WTC11 (cell line): Measurements from ENCODE around the gene MTURN. TPM values are rescaled to one million over a fixed set of nuclear protein-coding genes. Genes with fewer than 3 reads are reported as not detected.

Experiments used
- ATAC-seq: fragments of 200-7000 bp; cut with Tn5 transposase; 2 replicates; pipeline ENCODE4 v1.10.0; 2021; ENCODE audit warnings: mild to moderate bottlenecking, moderate library complexity
- CTCF ChIA-PET: fragments of 300-600 bp; sonication (Branson Sonifier 250); formaldehyde crosslinking; loops from one replicate; lab custom pipeline; 2021; ENCODE audit warnings: antibody characterized with exemption; lab: Charles Lee
- POLR2A ChIA-PET: fragments of 350-600 bp; sonication (Branson Sonifier 250); formaldehyde crosslinking; loops from one replicate; lab custom pipeline; 2021; ENCODE audit warnings: antibody characterized with exemption; lab: Charles Lee
- DNase-seq: peaks from one replicate; pipeline ENCODE4 v3.0.0; 2021; ENCODE audit warnings: low spot score
- H3K27ac Mint-ChIP-seq: 2 replicates; pipeline ENCODE4 v1.8.0; 2021; ENCODE audit warnings: mixed read lengths
- H3K27me3 Mint-ChIP-seq: 2 replicates; pipeline ENCODE4 v1.8.0; 2021; ENCODE audit warnings: low read depth, mild to moderate bottlenecking, moderate library complexity, mixed read lengths
- H3K36me3 Mint-ChIP-seq: 2 replicates; pipeline ENCODE4 v1.8.0; 2021; ENCODE audit warnings: mixed read lengths
- H3K4me1 Mint-ChIP-seq: 2 replicates; pipeline ENCODE4 v1.8.0; 2022; ENCODE audit warnings: mixed read lengths
- H3K4me3 Mint-ChIP-seq: 2 replicates; pipeline ENCODE4 v1.8.0; 2021; ENCODE audit warnings: mild to moderate bottlenecking, moderate library complexity, mixed read lengths
- H3K9me3 Mint-ChIP-seq: 2 replicates; pipeline ENCODE4 v1.8.0; 2021; ENCODE audit warnings: mixed read lengths
- IRF2 ChIP-seq: sonication (generic); formaldehyde crosslinking; IDR thresholded peaks from 2 replicates; pipeline ENCODE4 v1.8.0; 2022; ENCODE audit warnings: low read depth, missing genetic modification reagents, borderline replicate concordance
- JAZF1 ChIP-seq: fragments of 250-450 bp; sonication (Bioruptor Pico); IDR thresholded peaks from 2 replicates; pipeline ENCODE4 v1.9.0; 2021; ENCODE audit warnings: moderate library complexity, mild to moderate bottlenecking, inconsistent platforms
- SMAD4 ChIP-seq: sonication (generic); formaldehyde crosslinking; IDR thresholded peaks from 2 replicates; pipeline ENCODE4 v1.8.0; 2022; ENCODE audit warnings: mild to moderate bottlenecking, missing genetic modification reagents
- TCF7 ChIP-seq: sonication (generic); formaldehyde crosslinking; IDR thresholded peaks from 2 replicates; pipeline ENCODE4 v1.8.0; 2022; ENCODE audit warnings: mild to moderate bottlenecking, low read depth, missing genetic modification reagents, moderate library complexity
- ZNF121 ChIP-seq: sonication (generic); formaldehyde crosslinking; IDR thresholded peaks from 2 replicates; pipeline ENCODE4 v1.8.0; 2023; ENCODE audit warnings: missing genetic modification reagents
- ZNF219 ChIP-seq: sonication (generic); formaldehyde crosslinking; IDR thresholded peaks from 2 replicates; pipeline ENCODE4 v1.8.0; 2023; ENCODE audit warnings: missing genetic modification reagents, mild to moderate bottlenecking, borderline replicate concordance
- total RNA-seq: library from RNA; stranded (reverse); gene quantifications from 3 replicates; pipeline ENCODE4 v1.2.3, GENCODE V29; 2021
- TF ChIP-seq, protein P1 (sequence below): fragments of 250-450 bp; sonication (Bioruptor Pico); IDR thresholded peaks from 2 replicates; pipeline ENCODE4 v1.9.0; 2021; ENCODE audit warnings: moderate library complexity, mild to moderate bottlenecking, inconsistent platforms, borderline replicate concordance
- TF ChIP-seq, protein P2 (sequence below): sonication (generic); formaldehyde crosslinking; IDR thresholded peaks from 2 replicates; pipeline ENCODE4 v1.8.0; 2022; ENCODE audit warnings: mild to moderate bottlenecking, missing genetic modification reagents
- TF ChIP-seq, protein P3 (sequence below): sonication (generic); formaldehyde crosslinking; IDR thresholded peaks from 2 replicates; pipeline ENCODE4 v1.8.1; 2022; ENCODE audit warnings: mild to moderate bottlenecking, moderate library complexity, missing genetic modification reagents
- TF ChIP-seq, protein P4 (sequence below): fragments of 250-450 bp; sonication (Bioruptor Pico); IDR thresholded peaks from 2 replicates; pipeline ENCODE4 v1.9.0; 2021; ENCODE audit warnings: mild to moderate bottlenecking
- TF ChIP-seq, protein P5 (sequence below): fragments of 250-450 bp; sonication (Bioruptor Pico); conservative IDR thresholded peaks from 2 replicates; pipeline ENCODE4 v1.9.0; 2021; ENCODE audit warnings: mild to moderate bottlenecking
- TF ChIP-seq, protein P6 (sequence below): sonication (generic); formaldehyde crosslinking; IDR thresholded peaks from 2 replicates; pipeline ENCODE4 v1.8.1; 2023; ENCODE audit warnings: mild to moderate bottlenecking, missing genetic modification reagents
- TF ChIP-seq, protein P7 (sequence below): fragments of 250-450 bp; sonication (Bioruptor Pico); IDR thresholded peaks from 2 replicates; pipeline ENCODE4 v1.9.0; 2021; ENCODE audit warnings: mild to moderate bottlenecking, borderline replicate concordance
- TF ChIP-seq, protein P8 (sequence below): sonication (generic); formaldehyde crosslinking; IDR thresholded peaks from 2 replicates; pipeline ENCODE4 v1.8.0; 2022; ENCODE audit warnings: missing genetic modification reagents

MTURN gene
- total RNA-seq, 1 experiment from 2014 or later = 5.0 TPM

DNA sequence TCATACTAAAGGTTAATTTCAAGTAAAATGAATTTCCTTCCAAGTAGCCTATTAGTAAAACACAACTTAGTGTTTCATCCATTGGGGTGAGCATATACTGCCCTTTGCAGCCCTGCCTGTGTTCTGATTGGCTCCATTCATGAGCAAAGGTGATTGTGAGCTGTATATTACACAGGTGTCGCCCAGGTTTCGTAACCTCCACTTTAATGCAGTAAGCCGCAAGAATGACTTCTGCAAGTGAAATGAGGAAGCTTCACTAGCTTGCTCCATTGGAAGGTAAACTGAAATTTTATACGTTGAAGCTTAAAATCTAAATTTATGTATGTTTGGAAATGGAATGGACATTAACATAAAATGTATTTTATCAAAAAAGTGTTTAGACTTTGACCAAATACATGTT lies 24.4 kb downstream of the MTURN start:
- TF ChIP-seq IRF2 = no peak
- TF ChIP-seq, protein P1, sequence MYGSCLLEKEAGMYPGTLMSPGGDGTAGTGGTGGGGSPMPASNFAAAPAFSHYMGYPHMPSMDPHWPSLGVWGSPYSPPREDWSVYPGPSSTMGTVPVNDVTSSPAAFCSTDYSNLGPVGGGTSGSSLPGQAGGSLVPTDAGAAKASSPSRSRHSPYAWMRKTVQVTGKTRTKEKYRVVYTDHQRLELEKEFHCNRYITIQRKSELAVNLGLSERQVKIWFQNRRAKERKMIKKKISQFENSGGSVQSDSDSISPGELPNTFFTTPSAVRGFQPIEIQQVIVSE (CRISPR knock-in tag) = no peak
- TF ChIP-seq, protein P2, sequence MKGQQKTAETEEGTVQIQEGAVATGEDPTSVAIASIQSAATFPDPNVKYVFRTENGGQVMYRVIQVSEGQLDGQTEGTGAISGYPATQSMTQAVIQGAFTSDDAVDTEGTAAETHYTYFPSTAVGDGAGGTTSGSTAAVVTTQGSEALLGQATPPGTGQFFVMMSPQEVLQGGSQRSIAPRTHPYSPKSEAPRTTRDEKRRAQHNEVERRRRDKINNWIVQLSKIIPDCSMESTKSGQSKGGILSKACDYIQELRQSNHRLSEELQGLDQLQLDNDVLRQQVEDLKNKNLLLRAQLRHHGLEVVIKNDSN (CRISPR knock-in tag) = no peak
- TF ChIP-seq, protein P3, sequence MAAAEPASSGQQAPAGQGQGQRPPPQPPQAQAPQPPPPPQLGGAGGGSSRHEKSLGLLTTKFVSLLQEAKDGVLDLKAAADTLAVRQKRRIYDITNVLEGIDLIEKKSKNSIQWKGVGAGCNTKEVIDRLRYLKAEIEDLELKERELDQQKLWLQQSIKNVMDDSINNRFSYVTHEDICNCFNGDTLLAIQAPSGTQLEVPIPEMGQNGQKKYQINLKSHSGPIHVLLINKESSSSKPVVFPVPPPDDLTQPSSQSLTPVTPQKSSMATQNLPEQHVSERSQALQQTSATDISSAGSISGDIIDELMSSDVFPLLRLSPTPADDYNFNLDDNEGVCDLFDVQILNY (CRISPR knock-in tag) = no peak
- TF ChIP-seq SMAD4 (CRISPR knock-in tag) = no peak
- TF ChIP-seq TCF7 = no peak
- TF ChIP-seq, protein P4, sequence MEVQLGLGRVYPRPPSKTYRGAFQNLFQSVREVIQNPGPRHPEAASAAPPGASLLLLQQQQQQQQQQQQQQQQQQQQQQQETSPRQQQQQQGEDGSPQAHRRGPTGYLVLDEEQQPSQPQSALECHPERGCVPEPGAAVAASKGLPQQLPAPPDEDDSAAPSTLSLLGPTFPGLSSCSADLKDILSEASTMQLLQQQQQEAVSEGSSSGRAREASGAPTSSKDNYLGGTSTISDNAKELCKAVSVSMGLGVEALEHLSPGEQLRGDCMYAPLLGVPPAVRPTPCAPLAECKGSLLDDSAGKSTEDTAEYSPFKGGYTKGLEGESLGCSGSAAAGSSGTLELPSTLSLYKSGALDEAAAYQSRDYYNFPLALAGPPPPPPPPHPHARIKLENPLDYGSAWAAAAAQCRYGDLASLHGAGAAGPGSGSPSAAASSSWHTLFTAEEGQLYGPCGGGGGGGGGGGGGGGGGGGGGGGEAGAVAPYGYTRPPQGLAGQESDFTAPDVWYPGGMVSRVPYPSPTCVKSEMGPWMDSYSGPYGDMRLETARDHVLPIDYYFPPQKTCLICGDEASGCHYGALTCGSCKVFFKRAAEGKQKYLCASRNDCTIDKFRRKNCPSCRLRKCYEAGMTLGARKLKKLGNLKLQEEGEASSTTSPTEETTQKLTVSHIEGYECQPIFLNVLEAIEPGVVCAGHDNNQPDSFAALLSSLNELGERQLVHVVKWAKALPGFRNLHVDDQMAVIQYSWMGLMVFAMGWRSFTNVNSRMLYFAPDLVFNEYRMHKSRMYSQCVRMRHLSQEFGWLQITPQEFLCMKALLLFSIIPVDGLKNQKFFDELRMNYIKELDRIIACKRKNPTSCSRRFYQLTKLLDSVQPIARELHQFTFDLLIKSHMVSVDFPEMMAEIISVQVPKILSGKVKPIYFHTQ (CRISPR knock-in tag) = no peak
- TF ChIP-seq, protein P5, sequence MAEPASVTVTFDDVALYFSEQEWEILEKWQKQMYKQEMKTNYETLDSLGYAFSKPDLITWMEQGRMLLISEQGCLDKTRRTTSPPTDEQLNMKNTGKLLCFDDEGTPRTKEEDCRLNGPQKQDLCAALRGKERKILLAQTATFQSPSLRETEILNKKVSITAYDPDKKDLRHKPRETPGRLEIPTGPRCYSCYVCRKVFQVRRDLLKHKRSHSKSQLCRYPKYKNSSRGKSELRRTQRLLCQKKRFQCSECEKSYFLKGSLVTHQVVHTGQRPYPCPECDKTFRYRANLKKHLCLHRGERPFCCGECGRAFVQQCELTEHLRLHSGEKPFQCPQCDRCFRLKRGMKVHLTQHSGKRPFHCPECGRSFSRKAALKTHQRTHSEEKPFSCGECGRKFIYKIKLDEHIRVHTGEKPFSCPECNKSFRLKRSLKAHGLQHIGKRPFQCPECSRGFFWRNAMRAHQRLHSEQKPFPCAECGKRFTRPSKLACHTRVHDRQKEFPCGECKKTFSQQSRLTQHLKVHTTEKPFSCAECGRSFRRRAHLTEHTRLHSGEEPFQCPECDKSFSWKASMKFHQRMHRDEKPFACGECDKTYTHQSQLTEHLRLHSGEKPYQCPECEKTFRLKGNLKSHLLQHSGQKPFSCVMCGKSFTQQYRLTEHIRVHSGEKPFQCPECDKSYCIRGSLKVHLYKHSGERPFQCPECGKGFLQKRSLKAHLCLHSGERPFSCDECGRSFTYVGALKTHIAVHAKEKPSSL (CRISPR knock-in tag) = no peak
- no peak for TF ChIP-seq JAZF1 (CRISPR knock-in tag)
- TF ChIP-seq, protein P6, sequence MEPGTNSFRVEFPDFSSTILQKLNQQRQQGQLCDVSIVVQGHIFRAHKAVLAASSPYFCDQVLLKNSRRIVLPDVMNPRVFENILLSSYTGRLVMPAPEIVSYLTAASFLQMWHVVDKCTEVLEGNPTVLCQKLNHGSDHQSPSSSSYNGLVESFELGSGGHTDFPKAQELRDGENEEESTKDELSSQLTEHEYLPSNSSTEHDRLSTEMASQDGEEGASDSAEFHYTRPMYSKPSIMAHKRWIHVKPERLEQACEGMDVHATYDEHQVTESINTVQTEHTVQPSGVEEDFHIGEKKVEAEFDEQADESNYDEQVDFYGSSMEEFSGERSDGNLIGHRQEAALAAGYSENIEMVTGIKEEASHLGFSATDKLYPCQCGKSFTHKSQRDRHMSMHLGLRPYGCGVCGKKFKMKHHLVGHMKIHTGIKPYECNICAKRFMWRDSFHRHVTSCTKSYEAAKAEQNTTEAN (CRISPR knock-in tag) = no peak
- TF ChIP-seq, protein P7, sequence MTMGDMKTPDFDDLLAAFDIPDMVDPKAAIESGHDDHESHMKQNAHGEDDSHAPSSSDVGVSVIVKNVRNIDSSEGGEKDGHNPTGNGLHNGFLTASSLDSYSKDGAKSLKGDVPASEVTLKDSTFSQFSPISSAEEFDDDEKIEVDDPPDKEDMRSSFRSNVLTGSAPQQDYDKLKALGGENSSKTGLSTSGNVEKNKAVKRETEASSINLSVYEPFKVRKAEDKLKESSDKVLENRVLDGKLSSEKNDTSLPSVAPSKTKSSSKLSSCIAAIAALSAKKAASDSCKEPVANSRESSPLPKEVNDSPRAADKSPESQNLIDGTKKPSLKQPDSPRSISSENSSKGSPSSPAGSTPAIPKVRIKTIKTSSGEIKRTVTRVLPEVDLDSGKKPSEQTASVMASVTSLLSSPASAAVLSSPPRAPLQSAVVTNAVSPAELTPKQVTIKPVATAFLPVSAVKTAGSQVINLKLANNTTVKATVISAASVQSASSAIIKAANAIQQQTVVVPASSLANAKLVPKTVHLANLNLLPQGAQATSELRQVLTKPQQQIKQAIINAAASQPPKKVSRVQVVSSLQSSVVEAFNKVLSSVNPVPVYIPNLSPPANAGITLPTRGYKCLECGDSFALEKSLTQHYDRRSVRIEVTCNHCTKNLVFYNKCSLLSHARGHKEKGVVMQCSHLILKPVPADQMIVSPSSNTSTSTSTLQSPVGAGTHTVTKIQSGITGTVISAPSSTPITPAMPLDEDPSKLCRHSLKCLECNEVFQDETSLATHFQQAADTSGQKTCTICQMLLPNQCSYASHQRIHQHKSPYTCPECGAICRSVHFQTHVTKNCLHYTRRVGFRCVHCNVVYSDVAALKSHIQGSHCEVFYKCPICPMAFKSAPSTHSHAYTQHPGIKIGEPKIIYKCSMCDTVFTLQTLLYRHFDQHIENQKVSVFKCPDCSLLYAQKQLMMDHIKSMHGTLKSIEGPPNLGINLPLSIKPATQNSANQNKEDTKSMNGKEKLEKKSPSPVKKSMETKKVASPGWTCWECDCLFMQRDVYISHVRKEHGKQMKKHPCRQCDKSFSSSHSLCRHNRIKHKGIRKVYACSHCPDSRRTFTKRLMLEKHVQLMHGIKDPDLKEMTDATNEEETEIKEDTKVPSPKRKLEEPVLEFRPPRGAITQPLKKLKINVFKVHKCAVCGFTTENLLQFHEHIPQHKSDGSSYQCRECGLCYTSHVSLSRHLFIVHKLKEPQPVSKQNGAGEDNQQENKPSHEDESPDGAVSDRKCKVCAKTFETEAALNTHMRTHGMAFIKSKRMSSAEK = no peak
- no peak for TF ChIP-seq ZNF121
- TF ChIP-seq, protein P8, sequence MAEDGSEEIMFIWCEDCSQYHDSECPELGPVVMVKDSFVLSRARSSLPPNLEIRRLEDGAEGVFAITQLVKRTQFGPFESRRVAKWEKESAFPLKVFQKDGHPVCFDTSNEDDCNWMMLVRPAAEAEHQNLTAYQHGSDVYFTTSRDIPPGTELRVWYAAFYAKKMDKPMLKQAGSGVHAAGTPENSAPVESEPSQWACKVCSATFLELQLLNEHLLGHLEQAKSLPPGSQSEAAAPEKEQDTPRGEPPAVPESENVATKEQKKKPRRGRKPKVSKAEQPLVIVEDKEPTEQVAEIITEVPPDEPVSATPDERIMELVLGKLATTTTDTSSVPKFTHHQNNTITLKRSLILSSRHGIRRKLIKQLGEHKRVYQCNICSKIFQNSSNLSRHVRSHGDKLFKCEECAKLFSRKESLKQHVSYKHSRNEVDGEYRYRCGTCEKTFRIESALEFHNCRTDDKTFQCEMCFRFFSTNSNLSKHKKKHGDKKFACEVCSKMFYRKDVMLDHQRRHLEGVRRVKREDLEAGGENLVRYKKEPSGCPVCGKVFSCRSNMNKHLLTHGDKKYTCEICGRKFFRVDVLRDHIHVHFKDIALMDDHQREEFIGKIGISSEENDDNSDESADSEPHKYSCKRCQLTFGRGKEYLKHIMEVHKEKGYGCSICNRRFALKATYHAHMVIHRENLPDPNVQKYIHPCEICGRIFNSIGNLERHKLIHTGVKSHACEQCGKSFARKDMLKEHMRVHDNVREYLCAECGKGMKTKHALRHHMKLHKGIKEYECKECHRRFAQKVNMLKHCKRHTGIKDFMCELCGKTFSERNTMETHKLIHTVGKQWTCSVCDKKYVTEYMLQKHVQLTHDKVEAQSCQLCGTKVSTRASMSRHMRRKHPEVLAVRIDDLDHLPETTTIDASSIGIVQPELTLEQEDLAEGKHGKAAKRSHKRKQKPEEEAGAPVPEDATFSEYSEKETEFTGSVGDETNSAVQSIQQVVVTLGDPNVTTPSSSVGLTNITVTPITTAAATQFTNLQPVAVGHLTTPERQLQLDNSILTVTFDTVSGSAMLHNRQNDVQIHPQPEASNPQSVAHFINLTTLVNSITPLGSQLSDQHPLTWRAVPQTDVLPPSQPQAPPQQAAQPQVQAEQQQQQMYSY (CRISPR knock-in tag) = no peak
- TF ChIP-seq ZNF219 (CRISPR knock-in tag) = no peak

More for the DNA sequence above, 24.4 kb downstream of the MTURN start:
- Mint-ChIP-seq H3K27ac (no peak overlapping the region), H3K4me1 (peaks cover 71% of the 10 kb centered on the region), H3K9me3 (no peaks in the 10 kb centered on the region), H3K27me3 (no peaks in the 10 kb centered on the region), H3K36me3 (no peaks in the 10 kb centered on the region), H3K4me3 (no peak overlapping the region)
- DNase-seq (no peak), ATAC-seq (no peak)
- ChIA-PET CTCF (interaction anchor here (1.6 kb wide), 1 partner anchor 254 kb away, joined by 4 read pairs; no protein-coding TSS in a partner anchor), POLR2A (no interaction called here)
